Measurements from ENCODE around the gene RBCK1. TPM values are rescaled to one million over a fixed set of nuclear protein-coding genes. Genes with fewer than 3 reads are reported as not detected.
A peak's percentile ranks its signal among the peaks of the same experiment; 100 is the strongest.

Gene RBCK1
- 100 to 1,000 TPM in 3 of 6 donors, 10 to 100 TPM in 3; 63.4 to 179 (median 109) TPM for total RNA-seq

DNA sequence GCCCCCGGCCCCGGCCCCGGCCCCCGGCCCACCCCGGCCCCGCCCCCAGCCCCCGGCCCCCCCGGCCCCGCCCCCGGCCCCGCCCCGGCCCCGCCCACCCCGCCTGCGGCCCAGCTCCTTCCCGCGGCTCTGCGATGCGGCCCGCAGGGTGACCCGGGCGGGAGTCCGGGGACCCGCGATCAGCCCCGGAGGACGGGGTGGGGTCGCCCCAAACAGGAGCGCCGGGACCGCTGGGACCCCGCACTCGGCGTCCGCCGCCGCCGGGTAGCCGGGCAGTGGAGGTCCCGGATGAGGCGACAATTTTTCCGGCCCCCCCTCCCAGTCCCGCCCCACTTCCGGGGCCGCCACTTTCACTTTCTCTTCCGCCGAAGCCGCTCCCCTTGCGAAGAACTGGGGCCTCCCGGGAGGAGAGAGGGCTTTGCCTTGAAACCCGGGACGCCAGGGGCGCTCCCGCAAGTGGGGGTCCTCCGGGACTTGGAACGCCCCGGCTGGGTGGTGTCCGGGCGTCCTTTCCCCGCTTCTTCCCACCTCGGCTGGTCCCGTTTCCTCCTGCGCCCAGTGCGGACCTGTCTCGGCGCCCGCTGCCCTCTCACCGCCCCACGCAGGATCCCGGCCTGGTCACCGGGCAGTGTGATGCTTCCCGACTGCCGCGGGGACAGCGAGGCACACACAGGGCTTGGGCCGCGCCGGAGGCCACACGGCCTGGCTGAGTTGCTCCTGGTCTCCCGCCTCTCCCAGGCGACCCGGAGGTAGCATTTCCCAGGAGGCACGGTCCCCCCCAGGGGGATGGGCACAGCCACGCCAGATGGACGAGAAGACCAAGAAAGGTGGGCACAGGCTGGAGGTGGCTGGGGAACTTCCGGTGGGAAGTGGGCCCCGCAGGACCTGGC, at the start of gene RBCK1:
TSS of gene RBCK1 (plus strand) at position 347 of the 890 bp plus-strand sequence. CDS start at position 806, 459 bp downstream.
- TF ChIP-seq EP300 (IDR thresholded peaks at IDR 0.05) (peak in 1 of 4 donors; percentile 10), POLR2AphosphoS5 (IDR thresholded peaks at IDR 0.05) (peak; percentile 66 to 67), POLR2A (IDR thresholded peaks at IDR 0.05) (peak in 2 of 4 donors; percentile 46 to 58)
- TF ChIP-seq, protein P1, sequence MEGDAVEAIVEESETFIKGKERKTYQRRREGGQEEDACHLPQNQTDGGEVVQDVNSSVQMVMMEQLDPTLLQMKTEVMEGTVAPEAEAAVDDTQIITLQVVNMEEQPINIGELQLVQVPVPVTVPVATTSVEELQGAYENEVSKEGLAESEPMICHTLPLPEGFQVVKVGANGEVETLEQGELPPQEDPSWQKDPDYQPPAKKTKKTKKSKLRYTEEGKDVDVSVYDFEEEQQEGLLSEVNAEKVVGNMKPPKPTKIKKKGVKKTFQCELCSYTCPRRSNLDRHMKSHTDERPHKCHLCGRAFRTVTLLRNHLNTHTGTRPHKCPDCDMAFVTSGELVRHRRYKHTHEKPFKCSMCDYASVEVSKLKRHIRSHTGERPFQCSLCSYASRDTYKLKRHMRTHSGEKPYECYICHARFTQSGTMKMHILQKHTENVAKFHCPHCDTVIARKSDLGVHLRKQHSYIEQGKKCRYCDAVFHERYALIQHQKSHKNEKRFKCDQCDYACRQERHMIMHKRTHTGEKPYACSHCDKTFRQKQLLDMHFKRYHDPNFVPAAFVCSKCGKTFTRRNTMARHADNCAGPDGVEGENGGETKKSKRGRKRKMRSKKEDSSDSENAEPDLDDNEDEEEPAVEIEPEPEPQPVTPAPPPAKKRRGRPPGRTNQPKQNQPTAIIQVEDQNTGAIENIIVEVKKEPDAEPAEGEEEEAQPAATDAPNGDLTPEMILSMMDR (IDR thresholded peaks at IDR 0.05), result no peak
- H3K27me3 ChIP-seq, result no peaks in the 10 kb centered on the region
- ATAC-seq (ENCODE audit: low FRiP score in 2 of 2) (peak; percentile 92 to 95), DNase-seq (peak; percentile 80 to 94)
- H3K4me3 ChIP-seq, result peak within 1 kb of the TSS; percentile 83 to 96 (median 88)
- 0 to 1% methylated on average over 34 to 50 of the region's 87 CpGs for WGBS, 2 donors
- peak within 1 kb of the TSS; percentile 96 to 98 (median 96) for H3K27ac ChIP-seq
- H3K4me1 ChIP-seq, result peaks cover 20 to 26% (median 24%) of the 10 kb centered on the region in 4 donors
- no peaks in the 10 kb centered on the region for H3K9me3 ChIP-seq
- H3K36me3 ChIP-seq, result peaks cover 0 to 19% (median 1%) of the 10 kb centered on the region in 4 donors

DNA sequence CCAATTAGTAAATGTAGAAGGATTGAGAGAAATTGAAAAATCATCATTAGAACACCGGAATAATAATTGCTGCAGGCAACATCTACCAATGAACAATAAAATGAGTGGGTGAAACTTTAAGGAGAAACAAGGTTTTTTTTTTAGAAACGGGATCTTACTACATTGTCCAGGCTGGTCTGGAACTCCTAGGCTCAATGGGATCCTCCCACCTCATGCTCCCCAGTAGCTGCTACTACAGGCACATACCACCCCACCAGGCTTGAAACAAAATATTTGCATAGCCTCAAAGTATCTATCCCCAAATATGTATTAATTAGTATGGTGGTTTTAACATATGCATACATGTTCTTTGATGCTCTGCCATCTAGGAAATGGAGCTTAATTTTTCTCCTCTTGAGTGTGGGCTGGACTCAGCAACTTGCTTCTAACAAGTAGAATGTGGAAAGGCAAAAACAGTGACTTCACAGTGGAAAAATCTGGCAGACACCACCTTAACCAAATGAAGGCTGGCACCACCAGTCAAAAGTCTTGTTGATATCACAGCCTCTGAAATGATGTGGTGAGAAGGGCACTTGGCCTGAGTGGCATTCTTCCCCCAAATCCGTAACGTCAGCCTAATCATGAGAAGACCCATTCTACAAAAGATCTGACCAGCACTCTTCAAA, 49.1 kb upstream of the RBCK1 start:
- DNase-seq, result no peak
- 68 to 84% methylated on average over 4 of the region's 4 CpGs for WGBS, 2 donors

DNA sequence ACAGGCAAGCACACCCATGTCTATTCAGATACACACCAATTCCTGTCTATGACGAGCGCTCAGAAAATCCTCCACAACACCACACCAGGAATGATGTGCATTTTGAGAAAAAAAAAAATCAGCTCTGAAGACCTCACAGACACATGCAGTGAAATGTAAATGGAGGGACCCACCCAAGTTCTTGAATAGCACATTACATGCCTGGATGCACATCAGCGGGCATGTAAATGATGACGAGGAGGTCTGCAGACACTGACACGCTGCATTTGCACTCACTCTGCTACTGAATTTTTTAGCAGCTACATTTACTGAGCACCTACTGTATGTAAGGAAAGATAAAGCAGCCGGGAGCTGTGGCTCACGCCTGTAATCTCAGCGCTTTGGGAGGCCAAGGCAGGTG, 46.5 kb upstream of the RBCK1 start:
- no peak for DNase-seq
- TF ChIP-seq POLR2A (IDR thresholded peaks at IDR 0.05) (no peak), POLR2AphosphoS5 (IDR thresholded peaks at IDR 0.05) (no peak)
- 93 to 96% methylated on average over 8 of the region's 8 CpGs for WGBS, 2 donors

More for the DNA sequence above, 49.1 kb upstream of the RBCK1 start:
- Histone ChIP-seq H3K36me3 (no peaks in the 10 kb centered on the region), H3K27me3 (no peaks in the 10 kb centered on the region), H3K9me3 (no peaks in the 10 kb centered on the region), H3K27ac (peak overlapping the region in 2 of 4 donors; percentile 10 to 25), H3K4me1 (peaks cover 13 to 27% (median 15%) of the 10 kb centered on the region in 4 donors), H3K4me3 (no peak overlapping the region)
- no peak for ATAC-seq (ENCODE audit: low FRiP score in 2 of 2)
- TF ChIP-seq POLR2AphosphoS5 (IDR thresholded peaks at IDR 0.05) (no peak), POLR2A (IDR thresholded peaks at IDR 0.05) (no peak), EP300 (IDR thresholded peaks at IDR 0.05) (no peak)
- TF ChIP-seq, protein P1 (IDR thresholded peaks at IDR 0.05), result no peak

DNA sequence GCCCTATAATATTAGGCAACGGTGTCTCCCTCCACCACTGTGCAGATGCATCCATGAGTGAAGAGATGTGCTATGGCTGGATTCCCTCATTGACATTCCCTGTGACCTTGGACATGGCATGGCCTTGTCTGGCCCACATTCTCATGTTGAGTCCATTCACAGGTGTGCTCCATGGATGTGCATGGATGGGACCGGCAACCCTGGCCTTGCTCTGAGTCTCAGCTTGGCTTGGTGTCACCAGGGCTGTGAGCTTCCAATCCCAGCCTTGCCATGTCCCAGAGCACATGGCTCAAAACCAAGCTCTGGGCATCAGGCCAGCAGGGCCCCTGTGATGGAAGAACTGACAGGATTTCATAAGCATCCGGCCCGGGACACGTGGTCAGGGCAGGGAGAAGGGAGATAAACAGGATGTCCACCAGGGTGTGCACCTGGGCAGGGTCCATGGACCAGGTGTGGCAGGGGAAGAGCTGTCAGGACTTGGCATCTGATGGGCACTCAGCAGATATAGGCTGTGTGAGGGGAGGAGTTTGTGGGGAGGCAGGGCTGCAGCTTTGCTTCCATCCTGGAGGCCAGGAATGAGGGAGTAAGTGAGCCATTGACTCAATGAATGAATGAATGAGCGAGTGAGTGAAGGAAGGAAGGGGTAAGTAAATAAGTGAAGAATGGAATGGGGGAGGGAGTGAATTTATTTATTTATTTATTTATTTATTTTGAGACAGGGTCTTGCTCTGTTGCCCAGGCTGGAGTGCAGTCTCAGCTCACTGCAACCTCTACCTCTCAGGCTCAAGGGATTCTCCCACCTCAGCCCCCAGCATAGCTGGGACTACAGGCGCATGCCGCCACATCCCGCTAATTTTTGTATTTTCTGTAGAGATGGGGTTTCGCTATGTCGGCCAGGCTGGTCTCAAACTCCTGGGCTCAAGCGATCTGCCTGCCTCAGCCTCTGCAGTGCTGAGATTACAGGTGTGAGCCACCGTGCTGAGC, 45.5 kb upstream of the RBCK1 start:
- H3K4me1 ChIP-seq, result peaks cover 9 to 20% (median 12%) of the 10 kb centered on the region in 4 donors
- no peaks in the 10 kb centered on the region for H3K27me3 ChIP-seq
- DNase-seq, result peak in 1 of 2 donors; percentile 95
- H3K36me3 ChIP-seq, result no peaks in the 10 kb centered on the region
- peak; percentile 84 to 85 for TF ChIP-seq POLR2AphosphoS5 (IDR thresholded peaks at IDR 0.05)
- TF ChIP-seq POLR2A (IDR thresholded peaks at IDR 0.05), result no peak
- peak in 1 of 4 donors; percentile 84 for TF ChIP-seq EP300 (IDR thresholded peaks at IDR 0.05)
- TF ChIP-seq, protein P1 (IDR thresholded peaks at IDR 0.05), result peak; percentile 27 to 76 (median 67)
- H3K9me3 ChIP-seq, result no peaks in the 10 kb centered on the region
- WGBS, 2 donors, result 64 to 66% methylated on average over 12 to 13 of the region's 13 CpGs
- ATAC-seq (ENCODE audit: low FRiP score in 2 of 2), result peak; percentile 67 to 88
- H3K27ac ChIP-seq, result no peak overlapping the region
- no peak overlapping the region for H3K4me3 ChIP-seq

More for the DNA sequence above, 46.5 kb upstream of the RBCK1 start:
- Histone ChIP-seq H3K27ac (no peak overlapping the region), H3K4me3 (no peak overlapping the region), H3K9me3 (no peaks in the 10 kb centered on the region), H3K4me1 (peaks cover 9 to 20% (median 12%) of the 10 kb centered on the region in 4 donors), H3K36me3 (no peaks in the 10 kb centered on the region), H3K27me3 (no peaks in the 10 kb centered on the region)
- ATAC-seq (ENCODE audit: low FRiP score in 2 of 2), result no peak

All from upper lobe of left lung (tissue), 6 donors.